Left kidney (tissue), 2 donors: Measurements from ENCODE around the gene TMEM174. TPM values are rescaled to one million over a fixed set of nuclear protein-coding genes. Genes with fewer than 3 reads are reported as not detected.

Experiments
- DNase-seq: peaks from one replicate; pipeline ENCODE4 v3.0.0-alpha.2; 2013
- polyA plus RNA-seq: library from polyadenylated mRNA; unstranded; fragments of 120-200 nt; gene quantifications from one replicate; pipeline ENCODE4 v1.2.1, GENCODE V29; 2013; ENCODE audit not compliant: insufficient read length

TMEM174 gene
- polyA plus RNA-seq, 1 donor = 20.1 TPM

GRCh38 chr5:73221161-73221560 is 48.2 kb downstream of the TMEM174 start:
- no peak for DNase-seq

- no peak for DNase-seq
Measured at GRCh38 chr5:73221726-73222125, 48.7 kb downstream of the TMEM174 start.

GRCh38 chr5:73222173-73222572 is 49.2 kb downstream of the TMEM174 start:
- DNase-seq = no peak

Other genes starting within 250 kb of the TMEM174 start
- gene FCHO2, start 217.2 kb upstream of the TMEM174 start, polyA plus RNA-seq = 32.7 TPM
- 5.2 TPM for gene TMEM171, start 52.6 kb upstream of the TMEM174 start, polyA plus RNA-seq